Measurements from ENCODE around the gene TP63. TPM values are rescaled to one million over a fixed set of nuclear protein-coding genes. Genes with fewer than 3 reads are reported as not detected.

Gene TP63
- total RNA-seq, 1 experiment from 2014 or later: 4.9 TPM

- H3K27ac ChIP-seq (ENCODE audit: low read depth, low read length, poor library complexity, severe bottlenecking): no peak overlapping the region
- no peak overlapping the region for H3K4me3 ChIP-seq (ENCODE audit: low read depth, low read length, poor library complexity, severe bottlenecking)
- TF ChIP-seq CTCF (conservative IDR thresholded peaks at IDR 0.05; ENCODE audit: low read depth, low read length) (no peak), EZH2 (IDR thresholded peaks at IDR 0.05; ENCODE audit: borderline replicate concordance, low read depth, low read length, poor library complexity, severe bottlenecking) (no peak)
- H3K9me3 ChIP-seq (ENCODE audit: low read depth, low read length, poor library complexity, severe bottlenecking): no peaks in the 10 kb centered on the region
- POLR2A ChIA-PET (ENCODE audit: low non-redundant PET): no interaction called here
- intact Hi-C loops (cut with micrococcal nuclease; ENCODE audit: unreplicated experiment): loop anchor here (5.0 to 10.0 kb wide), 2 partner anchors 160 to 283 kb away; no protein-coding TSS in a partner anchor
- peaks cover 38% of the 10 kb centered on the region for H3K4me1 ChIP-seq (ENCODE audit: insufficient read depth, low read length, poor library complexity, severe bottlenecking)
- no peaks in the 10 kb centered on the region for H3K36me3 ChIP-seq (ENCODE audit: insufficient read depth, low read length, poor library complexity, severe bottlenecking)
- H3K27me3 ChIP-seq (replicated peaks; ENCODE audit: insufficient read depth, low read depth, low read length, poor library complexity): no peaks in the 10 kb centered on the region
- peak; percentile 50 for DNase-seq (ENCODE audit: low spot score)
- CTCF ChIA-PET: interaction anchor here (0.8 kb wide), 1 partner anchor 37 kb away, joined by 3 read pairs; no protein-coding TSS in a partner anchor
- BruUV-seq (replicated peaks): no TSS peak
Measured at GRCh38 chr3:189787632-189788031, 156.4 kb downstream of the TP63 start.

- no peak for DNase-seq (ENCODE audit: low spot score)
- Histone ChIP-seq H3K4me1 (ENCODE audit: insufficient read depth, low read length, poor library complexity, severe bottlenecking) (peaks cover 43% of the 10 kb centered on the region), H3K4me3 (ENCODE audit: low read depth, low read length, poor library complexity, severe bottlenecking) (no peak overlapping the region), H3K9me3 (ENCODE audit: low read depth, low read length, poor library complexity, severe bottlenecking) (no peaks in the 10 kb centered on the region), H3K27ac (ENCODE audit: low read depth, low read length, poor library complexity, severe bottlenecking) (no peak overlapping the region), H3K27me3 (replicated peaks; ENCODE audit: insufficient read depth, low read depth, low read length, poor library complexity) (no peaks in the 10 kb centered on the region), H3K36me3 (ENCODE audit: insufficient read depth, low read length, poor library complexity, severe bottlenecking) (no peaks in the 10 kb centered on the region)
- POLR2A ChIA-PET (ENCODE audit: low non-redundant PET): no interaction called here
- BruUV-seq (replicated peaks): no TSS peak
- CTCF ChIA-PET: no interaction called here
- intact Hi-C loops (cut with micrococcal nuclease; ENCODE audit: unreplicated experiment): loop anchor here (5.0 to 10.0 kb wide), 2 partner anchors 158 to 285 kb away; no protein-coding TSS in a partner anchor
- no peak for TF ChIP-seq CTCF (conservative IDR thresholded peaks at IDR 0.05; ENCODE audit: low read depth, low read length)
- TF ChIP-seq EZH2 (IDR thresholded peaks at IDR 0.05; ENCODE audit: borderline replicate concordance, low read depth, low read length, poor library complexity, severe bottlenecking): no peak
Measured at GRCh38 chr3:189789432-189789831, 158.2 kb downstream of the TP63 start.

GRCh38 chr3:189790658-189791057, 159.5 kb downstream of the TP63 start:
- BruUV-seq (replicated peaks): no TSS peak

More at GRCh38 chr3:189790658-189791057, 159.5 kb downstream of the TP63 start:
- TF ChIP-seq EZH2 (IDR thresholded peaks at IDR 0.05; ENCODE audit: borderline replicate concordance, low read depth, low read length, poor library complexity, severe bottlenecking): no peak
- no peak for TF ChIP-seq CTCF (conservative IDR thresholded peaks at IDR 0.05; ENCODE audit: low read depth, low read length)
- H3K4me3 ChIP-seq (ENCODE audit: low read depth, low read length, poor library complexity, severe bottlenecking): no peak overlapping the region
- ChIA-PET POLR2A (ENCODE audit: low non-redundant PET) (no interaction called here), CTCF (no interaction called here)
- H3K27me3 ChIP-seq (replicated peaks; ENCODE audit: insufficient read depth, low read depth, low read length, poor library complexity): no peaks in the 10 kb centered on the region
- H3K36me3 ChIP-seq (ENCODE audit: insufficient read depth, low read length, poor library complexity, severe bottlenecking): no peaks in the 10 kb centered on the region
- H3K9me3 ChIP-seq (ENCODE audit: low read depth, low read length, poor library complexity, severe bottlenecking): no peaks in the 10 kb centered on the region
- DNase-seq (ENCODE audit: low spot score): no peak
- peaks cover 55% of the 10 kb centered on the region for H3K4me1 ChIP-seq (ENCODE audit: insufficient read depth, low read length, poor library complexity, severe bottlenecking)
- no peak overlapping the region for H3K27ac ChIP-seq (ENCODE audit: low read depth, low read length, poor library complexity, severe bottlenecking)
- intact Hi-C loops (cut with micrococcal nuclease; ENCODE audit: unreplicated experiment): loop anchor here (10.0 kb wide), 1 partner anchor 516 kb away; no protein-coding TSS in a partner anchor
